Large intestine (tissue), 3 donors: ENCODE results near the gene KRT7. TPM values are rescaled to one million over a fixed set of nuclear protein-coding genes. Genes with fewer than 3 reads are reported as not detected.

Experiments used
- DNase-seq, 2 donors: peaks; one replicate each; pipeline versions ENCODE4 v3.0.0 to v3.0.0-alpha.2; 2013
- H3K27ac ChIP-seq: one replicate; pipeline ENCODE4 v1.5.1; 2013; ENCODE audit warnings: low read length
- H3K27me3 ChIP-seq: 2 replicates; pipeline ENCODE4 v1.6.1; 2013; ENCODE audit warnings: low read length; ENCODE audit not compliant: control insufficient read depth, insufficient read depth
- H3K36me3 ChIP-seq: 2 replicates; pipeline ENCODE4 v1.6.1; 2013; ENCODE audit warnings: low read length; ENCODE audit not compliant: control insufficient read depth, insufficient read depth
- H3K4me1 ChIP-seq: one replicate; pipeline ENCODE4 v1.6.1; 2013; ENCODE audit warnings: low read length; ENCODE audit not compliant: control insufficient read depth, insufficient read depth
- H3K4me3 ChIP-seq: one replicate; pipeline ENCODE4 v1.5.1; 2013; ENCODE audit warnings: low read length
- H3K9me3 ChIP-seq: one replicate; pipeline ENCODE4 v1.6.1; 2013; ENCODE audit warnings: mild to moderate bottlenecking, low read depth, low read length, moderate library complexity; ENCODE audit not compliant: control insufficient read depth
- WGBS: methylation state at CpG from one replicate; pipeline ENCODE4 v1.1.5; 2013; ENCODE audit warnings: low lambda C conversion rate; ENCODE audit not compliant: insufficient coverage; 5-methylcytosine and 5-hydroxymethylcytosine counted together
- polyA plus RNA-seq: library from polyadenylated mRNA; unstranded; fragments of 120-200 nt; gene quantifications from one replicate; pipeline ENCODE4 v1.2.1, GENCODE V29; 2013

The KRT7 gene
- polyA plus RNA-seq, 1 donor = 8.6 TPM

DNA sequence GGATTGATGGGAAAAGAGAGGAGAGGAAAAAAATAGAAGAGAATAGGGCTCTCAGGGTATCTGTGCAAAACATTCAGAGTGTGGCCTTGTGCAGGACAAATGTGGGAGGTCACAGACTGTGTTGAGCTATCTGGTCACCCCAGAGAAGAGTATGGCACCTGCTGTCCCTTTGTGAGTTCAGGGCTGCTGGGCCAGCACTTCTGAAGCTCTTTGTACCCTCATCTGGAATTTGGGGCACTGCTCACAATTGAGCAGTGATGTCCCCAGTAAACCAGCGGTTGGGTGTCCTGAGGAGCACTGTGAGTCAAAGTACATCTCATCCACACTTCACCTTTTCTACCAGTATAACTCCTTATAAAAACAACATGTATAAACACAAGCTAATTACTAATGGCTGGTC lies 60.9 kb downstream of the KRT7 start:
- Histone ChIP-seq H3K27me3 (peaks cover 30% of the 10 kb centered on the region), H3K4me1 (no peaks in the 10 kb centered on the region), H3K27ac (no peak overlapping the region), H3K4me3 (no peak overlapping the region), H3K36me3 (no peaks in the 10 kb centered on the region), H3K9me3 (no peaks in the 10 kb centered on the region)
- 80% methylated on average over 1 of the region's 1 CpG for WGBS
- DNase-seq = no peak

- Histone ChIP-seq H3K9me3 (no peaks in the 10 kb centered on the region), H3K27me3 (peaks cover 30% of the 10 kb centered on the region), H3K36me3 (no peaks in the 10 kb centered on the region), H3K27ac (no peak overlapping the region), H3K4me1 (no peaks in the 10 kb centered on the region), H3K4me3 (no peak overlapping the region)
- no CpG with 5 or more reads among the region's 1 CpG for WGBS
- no peak for DNase-seq
Observed at GRCh38 chr12:52294803-52295202, 61.8 kb downstream of the KRT7 start.

- no peaks in the 10 kb centered on the region for H3K4me1 ChIP-seq
Observed at GRCh38 chr12:52295663-52296062, 62.6 kb downstream of the KRT7 start.

DNA sequence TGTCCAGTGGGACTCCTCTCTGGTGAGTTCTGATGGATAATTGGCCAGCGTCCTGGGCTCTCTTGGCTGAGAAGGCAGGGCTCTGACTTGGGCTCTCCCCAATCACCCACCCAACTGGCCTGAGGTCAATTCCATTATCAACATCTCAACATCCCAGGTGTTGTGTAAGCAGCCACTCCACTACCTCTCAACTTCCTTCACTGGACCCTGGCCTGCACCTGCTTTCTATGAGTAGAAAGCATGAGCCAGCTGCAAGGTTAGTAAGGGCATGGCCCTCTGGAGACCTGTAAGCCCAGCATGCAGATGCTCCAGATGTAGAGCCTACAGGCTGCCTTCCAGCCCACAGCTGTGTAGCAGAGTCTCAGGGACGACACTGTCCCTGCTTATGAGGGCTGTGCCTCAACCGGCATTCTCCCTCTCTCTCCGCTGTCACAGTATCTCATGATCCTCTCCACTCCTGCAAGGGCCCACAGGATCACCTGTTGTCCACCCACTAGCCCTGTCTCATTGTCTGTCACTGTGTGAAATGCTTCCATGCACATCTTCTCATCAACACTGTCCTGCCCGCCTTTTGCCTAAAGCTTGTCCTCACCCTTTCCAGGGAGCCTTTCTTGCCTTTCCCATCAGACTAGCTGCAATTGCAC lies 63.7 kb downstream of the KRT7 start:
- Histone ChIP-seq H3K4me1 (no peaks in the 10 kb centered on the region), H3K27me3 (peaks cover 36% of the 10 kb centered on the region), H3K4me3 (no peak overlapping the region), H3K27ac (no peak overlapping the region), H3K9me3 (no peaks in the 10 kb centered on the region), H3K36me3 (no peaks in the 10 kb centered on the region)
- DNase-seq = no peak
- WGBS = no CpG with 5 or more reads among the region's 5 CpGs

More at GRCh38 chr12:52295663-52296062, 62.6 kb downstream of the KRT7 start:
- no peak for DNase-seq
- Histone ChIP-seq H3K9me3 (no peaks in the 10 kb centered on the region), H3K27me3 (peaks cover 34% of the 10 kb centered on the region), H3K4me3 (no peak overlapping the region), H3K36me3 (no peaks in the 10 kb centered on the region), H3K27ac (no peak overlapping the region)
- no CpG with 5 or more reads among the region's 1 CpG for WGBS

Other genes starting within 250 kb of the KRT7 start
- 9.6 TPM for gene TAMALIN, start 226.3 kb upstream of the KRT7 start, polyA plus RNA-seq
- gene NR4A1, start 181.8 kb upstream of the KRT7 start, polyA plus RNA-seq = 139 TPM
- gene ATG101, start 163.3 kb upstream of the KRT7 start, polyA plus RNA-seq = 27.8 TPM
- gene SMIM41, start 153.5 kb upstream of the KRT7 start, polyA plus RNA-seq = 0.88 TPM
- 0.45 TPM for gene KRT80, start 41.2 kb upstream of the KRT7 start, polyA plus RNA-seq
- 0.97 TPM for gene KRT86, start 41.4 kb downstream of the KRT7 start, polyA plus RNA-seq
- 0.72 TPM for gene KRT81, start 58.3 kb downstream of the KRT7 start, polyA plus RNA-seq
- 0.03 TPM for gene KRT83, start 88.2 kb downstream of the KRT7 start, polyA plus RNA-seq
- gene KRT85, start 134.2 kb downstream of the KRT7 start, polyA plus RNA-seq = 0.03 TPM
- gene KRT84, start 152.4 kb downstream of the KRT7 start, polyA plus RNA-seq = not detected
- not detected for gene KRT82, start 173.1 kb downstream of the KRT7 start, polyA plus RNA-seq
- not detected for gene KRT75, start 201.1 kb downstream of the KRT7 start, polyA plus RNA-seq
- not detected for gene KRT6B, start 218.9 kb downstream of the KRT7 start, polyA plus RNA-seq
- not detected for gene KRT6C, start 240.6 kb downstream of the KRT7 start, polyA plus RNA-seq